Ishikawa (cell line): ENCODE results near the gene GALT.

ENCODE experiments used
- EGR1 ChIP-seq: IDR thresholded peaks from 2 replicates; pipeline ENCODE4 v1.6.1; 2012
- EP300 ChIP-seq: IDR thresholded peaks from 2 replicates; pipeline ENCODE4 v1.6.1; 2012; ENCODE audit warnings: borderline replicate concordance
- FOXM1 ChIP-seq: IDR thresholded peaks from 2 replicates; pipeline ENCODE4 v1.6.1; 2012; ENCODE audit warnings: low read depth, borderline replicate concordance
- NFIC ChIP-seq: IDR thresholded peaks from 2 replicates; pipeline ENCODE4 v1.6.1; 2012
- RAD21 ChIP-seq: IDR thresholded peaks from 2 replicates; pipeline ENCODE4 v1.6.1; 2012; ENCODE audit warnings: low read depth
- TAF1 ChIP-seq: IDR thresholded peaks from 2 replicates; pipeline ENCODE4 v1.6.1; 2012; ENCODE audit warnings: low read depth, mild to moderate bottlenecking
- TEAD4 ChIP-seq: IDR thresholded peaks from 2 replicates; pipeline ENCODE4 v1.6.1; 2012
- USF1 ChIP-seq: IDR thresholded peaks from 2 replicates; pipeline ENCODE4 v1.6.1; 2012
- YY1 ChIP-seq: IDR thresholded peaks from 2 replicates; pipeline ENCODE4 v1.6.1; 2012; ENCODE audit warnings: low read depth

DNA sequence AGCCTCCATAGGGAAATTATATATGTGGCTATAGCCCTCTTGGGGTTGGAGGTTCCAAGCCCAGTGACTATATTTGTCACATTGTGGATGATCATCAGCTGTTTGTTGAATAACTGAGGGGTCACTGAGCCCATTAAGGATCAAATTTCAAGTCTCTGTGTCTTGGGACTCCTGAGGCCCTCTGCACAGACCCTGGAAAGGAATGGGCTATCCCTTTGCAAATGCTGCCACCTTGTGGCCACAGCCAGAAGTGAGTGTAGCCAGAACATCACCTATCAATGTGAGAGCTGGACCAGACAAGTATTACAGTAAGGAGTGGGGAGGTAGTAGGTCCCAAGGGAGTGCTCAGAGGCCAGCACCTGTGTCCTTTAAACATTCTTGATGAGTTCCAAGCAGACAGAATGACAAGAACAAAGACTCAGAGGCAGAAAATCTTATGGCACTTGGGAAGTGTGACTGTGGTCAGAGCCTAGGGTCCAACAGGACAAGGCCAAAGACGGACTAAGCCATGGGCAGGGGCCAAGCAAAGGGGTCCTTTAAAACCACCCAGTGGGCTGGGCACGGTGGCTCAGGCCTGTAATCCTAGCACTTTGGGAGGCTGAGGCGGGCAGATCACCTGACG, 42.8 kb upstream of the GALT start:
- TF ChIP-seq RAD21 (peak; percentile 98), TAF1 (no peak), NFIC (no peak), USF1 (no peak), EP300 (no peak), FOXM1 (no peak), TEAD4 (no peak), EGR1 (no peak), YY1 (no peak)
